GM21825 (cell line): ENCODE results near the gene PLEKHG5.
"Not testable (repeated sequence)": the region's sequence is repeated elsewhere in the genome, so short reads cannot be mapped to it uniquely, and the experiment has no call there.

ENCODE experiments used
- ATAC-seq: cut with Tn5 transposase; IDR thresholded peaks from one replicate; pipeline ENCODE4 v1.9.1; 2021; ENCODE audit warnings: mild to moderate bottlenecking, moderate library complexity; ENCODE audit not compliant: unreplicated experiment

The PLEKHG5 gene

GRCh38 chr1:6497867-6498575 lies 6.6 kb upstream of the PLEKHG5 start:
- no peak for ATAC-seq

DNA sequence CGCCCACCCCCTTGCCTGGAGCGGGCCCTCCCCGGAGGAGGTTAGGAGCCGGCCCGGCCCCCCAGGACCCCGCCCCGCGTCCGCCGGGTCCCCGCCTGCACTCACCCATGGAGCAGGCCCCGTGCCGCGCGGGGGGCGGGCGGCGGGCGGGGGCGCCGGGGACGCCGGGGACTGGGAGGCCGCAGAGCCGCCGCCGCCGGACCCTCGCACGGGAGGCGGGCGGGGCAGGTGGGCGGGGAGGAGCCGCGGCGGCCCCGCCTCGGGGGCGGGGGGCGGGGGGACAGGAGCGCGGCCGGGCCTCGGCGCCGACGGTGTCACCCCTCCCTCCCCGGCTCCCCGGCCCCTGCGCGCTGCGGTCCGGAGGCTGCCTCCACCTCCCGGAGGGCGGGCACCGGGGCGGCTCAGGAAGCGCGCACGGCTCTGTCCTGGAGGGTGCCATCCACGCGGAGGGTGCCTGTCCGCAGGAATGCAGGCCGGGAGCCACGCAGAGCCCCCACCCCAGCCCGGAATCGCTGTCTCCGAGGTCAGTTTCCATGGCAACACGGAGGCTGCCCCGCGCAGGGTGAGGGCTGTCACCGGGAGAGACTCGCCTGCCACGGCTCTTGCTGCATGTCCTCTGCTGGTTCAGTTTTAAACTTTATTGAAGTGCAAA lies 5.9 kb upstream of the PLEKHG5 start:
- ATAC-seq = no peak

DNA sequence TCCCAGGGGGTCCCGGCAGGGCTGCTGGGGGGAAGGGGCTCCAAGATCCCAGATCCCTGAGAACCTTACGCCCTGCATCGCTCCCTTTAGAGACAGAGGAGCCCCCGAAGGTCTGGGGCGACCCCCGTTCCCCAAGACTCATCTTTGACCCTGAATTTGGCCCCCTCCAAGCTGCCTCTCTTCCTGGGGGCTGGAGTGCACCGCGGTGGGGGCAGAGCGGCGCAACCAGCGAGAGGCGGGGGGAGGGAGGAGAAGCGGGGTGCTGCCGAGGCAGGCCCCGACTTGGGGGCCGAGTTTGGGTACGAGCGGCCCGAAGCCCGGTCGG lies 5.4 kb upstream of the PLEKHG5 start:
- ATAC-seq = no peak

GRCh38 chr1:6496365-6496721 lies 4.9 kb upstream of the PLEKHG5 start:
- ATAC-seq = no peak

- ATAC-seq = no peak
Observed at GRCh38 chr1:6495540-6496364, 4.3 kb upstream of the PLEKHG5 start.

- no peak for ATAC-seq
Observed at GRCh38 chr1:6495041-6495441, 3.6 kb upstream of the PLEKHG5 start.

DNA sequence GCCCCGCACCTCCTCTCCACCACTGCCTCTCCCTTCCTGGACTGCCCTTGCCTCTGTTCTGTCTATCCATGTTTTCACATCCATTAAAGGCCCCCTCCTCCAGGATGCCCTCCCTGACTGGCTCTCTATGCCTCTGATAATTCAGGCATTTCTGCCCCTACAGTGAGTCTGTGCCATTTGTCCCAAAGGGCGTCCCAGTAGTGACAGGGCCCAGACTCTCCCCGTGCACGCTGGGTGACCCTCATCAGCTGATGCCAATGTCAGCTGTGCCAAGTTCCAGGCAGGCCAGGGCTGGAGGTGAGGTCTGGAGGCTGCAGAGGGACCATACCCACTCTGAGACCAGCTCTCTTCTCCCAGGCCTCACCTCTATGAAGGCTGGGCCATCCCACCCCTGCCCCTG lies 3.2 kb upstream of the PLEKHG5 start:
- no peak for ATAC-seq

- not testable (repeated sequence) for ATAC-seq
Observed at GRCh38 chr1:6493834-6494223, 2.4 kb upstream of the PLEKHG5 start.

GRCh38 chr1:6491966-6492365 lies 499 bp upstream of the PLEKHG5 start:
- ATAC-seq = no peak

DNA sequence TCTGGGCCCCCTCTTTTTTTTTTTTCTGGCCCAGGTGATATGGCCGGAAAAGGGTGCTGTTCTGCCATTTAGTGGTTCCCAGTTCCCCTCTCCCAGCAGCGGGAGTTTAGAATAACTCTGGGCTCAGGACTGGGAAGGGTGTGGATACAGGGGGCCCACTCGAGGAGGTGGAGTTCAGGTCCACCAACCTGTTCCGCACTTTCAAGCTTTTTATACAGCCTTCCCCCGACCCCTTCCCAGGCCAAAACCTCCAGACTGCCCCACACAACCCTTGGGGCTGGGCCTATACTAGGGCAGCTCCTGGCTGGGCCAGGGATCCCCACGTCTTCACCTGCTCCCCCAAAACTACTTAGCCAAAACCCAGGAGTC lies 402 bp downstream of the PLEKHG5 start:
- no peak for ATAC-seq

DNA sequence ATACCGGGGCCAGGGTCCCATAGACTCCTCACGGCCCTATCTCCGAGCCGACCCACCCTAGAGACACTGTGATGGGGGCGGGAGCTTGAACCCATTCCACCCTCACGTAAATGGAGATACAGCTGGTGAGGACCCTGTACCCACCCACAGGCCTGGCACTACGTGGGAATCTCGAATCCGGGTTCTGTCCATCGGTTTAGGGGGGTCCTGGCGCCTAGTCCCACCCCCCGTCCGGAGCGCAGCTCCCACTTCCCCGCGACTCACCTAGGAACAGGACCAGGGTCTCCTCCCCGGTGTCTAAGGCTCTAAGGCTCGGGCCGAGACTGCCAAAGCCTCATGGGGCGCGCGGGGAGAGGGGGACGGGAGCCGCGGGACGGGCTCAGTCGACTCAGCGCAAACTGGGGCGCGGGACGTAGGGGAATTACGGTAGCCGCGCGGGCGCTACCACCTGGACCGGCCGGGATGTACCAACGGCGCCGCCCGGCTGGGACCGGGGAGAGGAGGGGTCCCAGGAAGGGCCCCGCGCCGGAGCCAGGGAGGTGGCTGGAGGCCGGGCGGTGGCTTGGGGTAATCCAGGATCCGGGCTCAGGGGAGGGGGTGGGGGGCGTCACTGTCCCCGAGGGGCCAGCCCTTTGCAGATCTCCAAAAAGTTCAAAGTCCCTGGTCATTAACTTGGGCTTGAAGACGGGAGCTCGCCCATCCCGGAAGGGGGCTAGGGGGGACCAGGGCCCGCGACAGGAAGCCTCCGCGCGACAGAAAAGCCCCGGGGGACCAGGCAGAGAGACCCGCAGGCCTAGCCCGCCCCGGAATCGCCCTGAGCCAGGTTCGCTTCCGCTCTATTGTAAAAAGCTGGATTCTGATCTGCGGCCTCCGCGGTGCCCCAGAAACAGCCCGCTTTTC lies 1.0 kb downstream of the PLEKHG5 start:
- peak; percentile 43 for ATAC-seq

- ATAC-seq = peak; percentile 60
Observed at GRCh38 chr1:6489799-6490180, 1.7 kb downstream of the PLEKHG5 start.

GRCh38 chr1:6489383-6489765 lies 2.1 kb downstream of the PLEKHG5 start:
- ATAC-seq = no peak

DNA sequence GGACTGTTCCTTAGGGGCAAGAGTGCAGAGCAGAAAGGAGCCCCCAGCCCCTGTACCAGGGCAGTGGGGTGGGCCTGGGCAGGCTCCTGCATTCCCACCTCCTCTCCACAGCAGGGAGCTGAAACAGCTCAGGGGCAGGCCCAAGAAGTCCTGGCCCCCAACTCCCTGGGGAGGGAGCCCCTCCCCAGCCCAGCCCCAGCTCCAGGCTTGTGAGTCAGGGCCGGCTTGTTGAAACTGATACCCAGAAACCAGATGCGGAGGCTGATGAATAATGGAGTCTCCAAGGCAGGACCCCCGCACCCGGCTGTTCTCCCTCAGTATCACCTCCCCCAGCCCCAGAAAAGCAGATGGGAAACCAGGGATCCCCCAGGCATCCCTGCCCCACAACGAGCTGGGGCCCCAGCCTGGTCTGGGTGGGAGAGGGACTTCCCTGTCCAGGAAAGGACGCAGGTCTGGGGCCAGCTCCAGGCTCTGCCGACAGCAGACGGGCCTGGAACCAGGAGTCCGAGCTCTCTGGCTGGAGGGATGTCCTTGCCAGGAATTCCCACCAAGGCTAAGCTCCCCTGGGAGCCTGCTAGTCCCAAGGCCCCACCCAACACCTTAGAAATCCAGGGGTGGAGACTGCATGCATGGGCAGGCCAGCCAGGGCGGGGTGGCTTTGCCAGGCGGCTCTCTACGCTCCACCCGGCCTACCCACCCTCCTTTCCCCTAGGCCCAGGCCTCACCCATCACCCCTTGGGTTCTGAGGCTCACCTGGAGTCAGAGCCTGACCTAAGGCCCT lies 2.7 kb downstream of the PLEKHG5 start:
- no peak for ATAC-seq

DNA sequence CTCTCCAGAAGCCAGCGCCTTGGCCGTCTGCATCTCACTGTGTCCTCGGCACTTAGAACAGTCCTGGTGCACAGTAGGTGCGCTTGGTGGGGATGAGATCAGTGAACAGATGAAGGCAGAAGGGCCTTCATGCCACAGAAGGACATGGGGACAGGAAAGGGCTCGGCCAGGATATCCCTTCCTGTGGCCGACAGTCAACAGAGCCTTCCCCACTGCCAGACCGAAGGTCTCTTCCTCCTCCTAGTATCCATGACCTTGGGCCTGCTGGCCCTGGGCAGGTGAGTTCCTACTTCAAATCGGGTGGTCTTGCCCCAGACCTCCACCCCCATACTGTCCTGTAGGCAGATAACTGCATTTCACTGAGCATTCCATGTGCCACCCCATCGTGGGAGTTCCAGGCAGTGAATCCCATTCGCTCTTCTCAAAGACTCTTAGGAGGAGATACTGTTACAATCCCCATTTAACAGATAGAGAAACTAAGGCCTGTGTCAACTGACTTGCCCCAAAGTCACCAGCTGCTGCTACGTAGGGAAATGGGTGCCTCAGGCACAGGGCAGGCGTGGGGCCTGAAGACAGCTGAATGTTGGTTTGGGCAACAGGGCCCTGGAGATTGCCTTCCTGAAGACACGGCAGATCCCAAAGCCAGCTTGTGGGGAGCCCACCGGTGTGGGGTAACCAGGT lies 3.5 kb downstream of the PLEKHG5 start:
- no peak for ATAC-seq

GRCh38 chr1:6486433-6487011 lies 4.9 kb downstream of the PLEKHG5 start:
- ATAC-seq = peak; percentile 42

DNA sequence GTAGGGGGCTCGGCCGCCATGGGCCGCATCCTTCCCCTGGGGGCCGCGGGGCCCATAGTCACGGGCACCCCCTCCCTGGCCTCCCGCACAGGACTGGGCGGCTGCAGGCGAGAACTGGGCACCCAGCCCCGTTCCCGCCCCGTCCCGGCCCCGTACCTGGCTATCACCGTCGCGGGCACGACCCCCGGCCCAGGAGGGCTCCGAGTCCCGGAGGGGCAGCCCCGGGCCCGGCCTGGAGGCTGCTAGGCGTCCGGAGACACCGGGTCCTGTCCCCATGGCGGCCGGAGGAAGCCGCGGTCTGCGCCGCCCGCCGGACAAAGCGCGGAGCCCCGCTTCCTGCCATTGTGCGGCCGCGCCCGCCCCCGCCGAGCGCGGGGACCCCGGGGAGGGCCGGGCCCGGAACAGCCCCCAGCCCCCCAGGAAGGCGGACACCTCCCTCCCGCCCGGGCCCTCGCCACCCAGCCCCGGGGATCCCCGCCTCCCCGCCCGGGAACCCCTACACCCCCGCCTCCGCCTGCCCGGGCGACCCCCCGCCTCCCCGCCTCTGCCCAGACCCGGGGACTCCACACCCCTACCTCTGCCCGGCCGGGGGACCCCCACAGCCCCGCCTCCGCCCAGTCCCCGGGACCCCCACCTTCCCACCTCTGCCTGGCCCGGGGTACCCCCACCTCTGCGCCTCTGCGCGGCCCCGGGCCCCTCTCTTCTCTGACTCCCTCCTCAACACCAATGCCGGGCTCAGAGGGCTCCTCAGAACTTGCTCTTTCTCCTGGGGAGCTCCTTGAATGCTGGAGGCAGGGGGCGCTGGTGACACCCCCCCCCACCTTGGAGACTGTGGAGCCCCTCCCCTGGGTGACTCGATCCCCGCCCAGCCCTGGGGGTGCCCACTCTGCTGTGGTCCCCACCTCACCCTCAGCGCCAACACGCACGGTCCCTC lies 6.0 kb downstream of the PLEKHG5 start:
- ATAC-seq = no peak

GRCh38 chr1:6484826-6485167 lies 6.7 kb downstream of the PLEKHG5 start:
- ATAC-seq = no peak

- ATAC-seq = no peak
Observed at GRCh38 chr1:6483761-6484117, 7.7 kb downstream of the PLEKHG5 start.
